SK-N-SH treated with all-trans-retinoic acid at 6 μM for 48 hours (cell line): ENCODE data around the gene RAB32.

ENCODE experiments used
- ATAC-seq: fragments of 200-7000 bp; cut with Tn5 transposase; 3 replicates; pipeline ENCODE4 v1.9.1; 2020; ENCODE audit warnings: mild to moderate bottlenecking, moderate library complexity
- ARNTL ChIP-seq: fragments of 450-650 bp; formaldehyde crosslinking; IDR thresholded peaks from 2 replicates; pipeline ENCODE4 v1.5.0; 2020; ENCODE audit warnings: low read depth, mild to moderate bottlenecking, moderate library complexity, borderline replicate concordance
- BACH2 ChIP-seq: fragments of 250-450 bp; sonication (Bioruptor Pico); IDR thresholded peaks from 2 replicates; pipeline ENCODE4 v1.9.0; 2021; ENCODE audit warnings: mild to moderate bottlenecking, borderline replicate concordance
- CREB5 ChIP-seq: fragments of 250-450 bp; sonication (Bioruptor Pico); IDR thresholded peaks from 2 replicates; pipeline ENCODE4 v1.5.1; 2020; ENCODE audit warnings: low read depth, mild to moderate bottlenecking, moderate library complexity
- CSDC2 ChIP-seq: fragments of 250-450 bp; sonication (Bioruptor Pico); IDR thresholded peaks from 2 replicates; pipeline ENCODE4 v1.5.0; 2020; ENCODE audit warnings: mild to moderate bottlenecking, moderate library complexity
- ESRRG ChIP-seq: fragments of 250-450 bp; sonication (Bioruptor Pico); IDR thresholded peaks from 2 replicates; pipeline ENCODE4 v1.6.1; 2021; ENCODE audit warnings: mild to moderate bottlenecking
- GLIS3 ChIP-seq: fragments of 250-450 bp; sonication (Bioruptor Pico); IDR thresholded peaks from 2 replicates; pipeline ENCODE4 v1.5.0; 2020; ENCODE audit warnings: mild to moderate bottlenecking, moderate library complexity
- ISL1 ChIP-seq: fragments of 250-450 bp; sonication (Bioruptor Pico); IDR thresholded peaks from 2 replicates; pipeline ENCODE4 v2.1.2; 2022; ENCODE audit warnings: mild to moderate bottlenecking, moderate library complexity
- OSR1 ChIP-seq: fragments of 250-450 bp; sonication (Bioruptor Pico); IDR thresholded peaks from 2 replicates; pipeline ENCODE4 v1.8.0; 2022; ENCODE audit warnings: moderate library complexity, mild to moderate bottlenecking, inconsistent platforms
- PATZ1 ChIP-seq: fragments of 250-450 bp; sonication (Bioruptor Pico); IDR thresholded peaks from 2 replicates; pipeline ENCODE4 v1.8.0; 2020; ENCODE audit warnings: mild to moderate bottlenecking, moderate library complexity, borderline replicate concordance
- POU6F1 ChIP-seq: fragments of 250-450 bp; sonication (Bioruptor Pico); IDR thresholded peaks from 2 replicates; pipeline ENCODE4 v1.8.0; 2021; ENCODE audit warnings: low read depth, mild to moderate bottlenecking, moderate library complexity, borderline replicate concordance
- PPARA ChIP-seq: fragments of 250-450 bp; sonication (Bioruptor Pico); IDR thresholded peaks from 2 replicates; pipeline ENCODE4 v1.5.0; 2020; ENCODE audit warnings: mild to moderate bottlenecking, borderline replicate concordance
- RARB ChIP-seq: fragments of 250-450 bp; sonication (Bioruptor Pico); IDR thresholded peaks from 2 replicates; pipeline ENCODE4 v1.8.0; 2021; ENCODE audit warnings: mild to moderate bottlenecking, moderate library complexity
- SNAI2 ChIP-seq: fragments of 250-450 bp; sonication (Bioruptor Pico); IDR thresholded peaks from 2 replicates; pipeline ENCODE4 v1.5.0; 2020; ENCODE audit warnings: mild to moderate bottlenecking, moderate library complexity
- TCF4 ChIP-seq: fragments of 250-450 bp; sonication (Bioruptor Pico); IDR thresholded peaks from 2 replicates; pipeline ENCODE4 v1.8.0; 2021; ENCODE audit warnings: mild to moderate bottlenecking, moderate library complexity, borderline replicate concordance
- TOX ChIP-seq: fragments of 250-450 bp; sonication (Bioruptor Pico); IDR thresholded peaks from 2 replicates; pipeline ENCODE4 v1.8.0; 2021; ENCODE audit warnings: mild to moderate bottlenecking, moderate library complexity, borderline replicate concordance
- ZC3H10 ChIP-seq: fragments of 250-450 bp; sonication (Bioruptor Pico); IDR thresholded peaks from 2 replicates; pipeline ENCODE4 v1.5.1; 2021; ENCODE audit warnings: mild to moderate bottlenecking, moderate library complexity
- ZFP3 ChIP-seq: fragments of 250-450 bp; sonication (Bioruptor Pico); IDR thresholded peaks from 2 replicates; pipeline ENCODE4 v1.5.0; 2020; ENCODE audit warnings: mild to moderate bottlenecking, moderate library complexity
- ZFP30 ChIP-seq: fragments of 450-650 bp; formaldehyde crosslinking; IDR thresholded peaks from 2 replicates; pipeline ENCODE4 v1.5.0; 2022; ENCODE audit warnings: mild to moderate bottlenecking, moderate library complexity
- ZNF565 ChIP-seq: fragments of 450-650 bp; formaldehyde crosslinking; conservative IDR thresholded peaks from 2 replicates; pipeline ENCODE4 v1.5.0; 2020; ENCODE audit warnings: low read depth, mild to moderate bottlenecking, moderate library complexity
- ZNF70 ChIP-seq: fragments of 450-650 bp; formaldehyde crosslinking; IDR thresholded peaks from 2 replicates; pipeline ENCODE4 v1.5.0; 2020; ENCODE audit warnings: mild to moderate bottlenecking, moderate library complexity
- ZNF8 ChIP-seq: fragments of 450-650 bp; formaldehyde crosslinking; IDR thresholded peaks from 2 replicates; pipeline ENCODE4 v1.5.0; 2020; ENCODE audit warnings: mild to moderate bottlenecking, moderate library complexity
- TF ChIP-seq, protein P1 (sequence below): fragments of 250-450 bp; sonication (Bioruptor Pico); IDR thresholded peaks from 2 replicates; pipeline ENCODE4 v1.5.0; 2020; ENCODE audit warnings: mild to moderate bottlenecking, moderate library complexity
- TF ChIP-seq, protein P2 (sequence below): fragments of 250-450 bp; sonication (Bioruptor Pico); IDR thresholded peaks from 2 replicates; pipeline ENCODE4 v1.5.1; 2021; ENCODE audit warnings: mild to moderate bottlenecking, moderate library complexity

Gene RAB32

GRCh38 chr6:146548898-146549374 lies 5.3 kb downstream of the RAB32 start:
- ATAC-seq, result no peak
- TF ChIP-seq ZNF565 (CRISPR knock-in tag) (no peak), ISL1 (no peak), TCF4 (CRISPR knock-in tag) (no peak), ZC3H10 (CRISPR knock-in tag) (no peak), CREB5 (CRISPR knock-in tag) (no peak), ESRRG (CRISPR knock-in tag) (no peak), SNAI2 (CRISPR knock-in tag) (no peak), ZFP30 (no peak), CSDC2 (no peak), PATZ1 (CRISPR knock-in tag) (no peak), ARNTL (CRISPR knock-in tag) (no peak), POU6F1 (CRISPR knock-in tag) (no peak), TOX (CRISPR knock-in tag) (no peak), PPARA (CRISPR knock-in tag) (no peak), ZFP3 (CRISPR knock-in tag) (no peak), OSR1 (CRISPR knock-in tag) (no peak), ZNF8 (CRISPR knock-in tag) (no peak), RARB (no peak)
- TF ChIP-seq, protein P1, sequence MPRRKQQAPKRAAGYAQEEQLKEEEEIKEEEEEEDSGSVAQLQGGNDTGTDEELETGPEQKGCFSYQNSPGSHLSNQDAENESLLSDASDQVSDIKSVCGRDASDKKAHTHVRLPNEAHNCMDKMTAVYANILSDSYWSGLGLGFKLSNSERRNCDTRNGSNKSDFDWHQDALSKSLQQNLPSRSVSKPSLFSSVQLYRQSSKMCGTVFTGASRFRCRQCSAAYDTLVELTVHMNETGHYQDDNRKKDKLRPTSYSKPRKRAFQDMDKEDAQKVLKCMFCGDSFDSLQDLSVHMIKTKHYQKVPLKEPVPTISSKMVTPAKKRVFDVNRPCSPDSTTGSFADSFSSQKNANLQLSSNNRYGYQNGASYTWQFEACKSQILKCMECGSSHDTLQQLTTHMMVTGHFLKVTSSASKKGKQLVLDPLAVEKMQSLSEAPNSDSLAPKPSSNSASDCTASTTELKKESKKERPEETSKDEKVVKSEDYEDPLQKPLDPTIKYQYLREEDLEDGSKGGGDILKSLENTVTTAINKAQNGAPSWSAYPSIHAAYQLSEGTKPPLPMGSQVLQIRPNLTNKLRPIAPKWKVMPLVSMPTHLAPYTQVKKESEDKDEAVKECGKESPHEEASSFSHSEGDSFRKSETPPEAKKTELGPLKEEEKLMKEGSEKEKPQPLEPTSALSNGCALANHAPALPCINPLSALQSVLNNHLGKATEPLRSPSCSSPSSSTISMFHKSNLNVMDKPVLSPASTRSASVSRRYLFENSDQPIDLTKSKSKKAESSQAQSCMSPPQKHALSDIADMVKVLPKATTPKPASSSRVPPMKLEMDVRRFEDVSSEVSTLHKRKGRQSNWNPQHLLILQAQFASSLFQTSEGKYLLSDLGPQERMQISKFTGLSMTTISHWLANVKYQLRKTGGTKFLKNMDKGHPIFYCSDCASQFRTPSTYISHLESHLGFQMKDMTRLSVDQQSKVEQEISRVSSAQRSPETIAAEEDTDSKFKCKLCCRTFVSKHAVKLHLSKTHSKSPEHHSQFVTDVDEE (CRISPR knock-in tag), result no peak
- TF ChIP-seq, protein P2, sequence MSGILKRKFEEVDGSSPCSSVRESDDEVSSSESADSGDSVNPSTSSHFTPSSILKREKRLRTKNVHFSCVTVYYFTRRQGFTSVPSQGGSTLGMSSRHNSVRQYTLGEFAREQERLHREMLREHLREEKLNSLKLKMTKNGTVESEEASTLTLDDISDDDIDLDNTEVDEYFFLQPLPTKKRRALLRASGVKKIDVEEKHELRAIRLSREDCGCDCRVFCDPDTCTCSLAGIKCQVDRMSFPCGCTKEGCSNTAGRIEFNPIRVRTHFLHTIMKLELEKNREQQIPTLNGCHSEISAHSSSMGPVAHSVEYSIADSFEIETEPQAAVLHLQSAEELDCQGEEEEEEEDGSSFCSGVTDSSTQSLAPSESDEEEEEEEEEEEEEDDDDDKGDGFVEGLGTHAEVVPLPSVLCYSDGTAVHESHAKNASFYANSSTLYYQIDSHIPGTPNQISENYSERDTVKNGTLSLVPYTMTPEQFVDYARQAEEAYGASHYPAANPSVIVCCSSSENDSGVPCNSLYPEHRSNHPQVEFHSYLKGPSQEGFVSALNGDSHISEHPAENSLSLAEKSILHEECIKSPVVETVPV (CRISPR knock-in tag), result no peak

DNA sequence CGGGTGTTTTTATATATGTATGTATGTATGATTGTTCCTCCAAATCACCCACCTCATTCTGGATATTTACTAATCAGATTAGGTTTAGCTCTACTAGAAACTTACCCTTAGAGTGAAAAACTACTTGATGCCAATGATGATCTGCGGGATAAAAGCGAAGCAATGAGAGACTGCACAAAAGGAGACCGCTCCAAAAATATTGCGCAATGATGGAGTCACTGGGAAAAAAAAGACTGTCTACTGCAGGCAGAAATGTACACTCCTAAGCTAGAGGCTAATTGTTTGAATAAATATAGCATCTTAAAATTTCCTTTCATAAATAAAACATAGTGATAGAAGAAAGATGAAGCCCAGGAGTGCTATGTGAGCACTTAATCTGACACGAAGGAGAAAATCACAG lies 7.3 kb downstream of the RAB32 start:
- ATAC-seq, result no peak
- TF ChIP-seq ZFP3 (CRISPR knock-in tag) (no peak), RARB (no peak), ZNF70 (CRISPR knock-in tag) (no peak), CREB5 (CRISPR knock-in tag) (no peak), TOX (CRISPR knock-in tag) (no peak), POU6F1 (CRISPR knock-in tag) (no peak), ZNF8 (CRISPR knock-in tag) (no peak), OSR1 (CRISPR knock-in tag) (no peak), GLIS3 (CRISPR knock-in tag) (no peak), SNAI2 (CRISPR knock-in tag) (no peak), PATZ1 (CRISPR knock-in tag) (no peak), ZC3H10 (CRISPR knock-in tag) (no peak), CSDC2 (no peak), BACH2 (no peak), ISL1 (no peak), PPARA (CRISPR knock-in tag) (no peak)
- TF ChIP-seq, protein P2 (CRISPR knock-in tag), result no peak
